Upper lobe of left lung (tissue), 4 donors: ENCODE results near the gene KDSR.

ENCODE experiments used
- EP300 ChIP-seq, 4 donors: sonication (generic); formaldehyde crosslinking; IDR thresholded peaks; one replicate each; pipeline ENCODE4 v1.5.1; 2017; ENCODE audit warnings: antibody characterized with exemption in 4 of 4, control low read depth in 2 of 4
- POLR2A ChIP-seq, 4 donors: fragments of 450-650 bp; IDR thresholded peaks; one replicate each; pipeline ENCODE4 v1.5.1; 2016 to 2017; ENCODE audit warnings: antibody characterized with exemption in 4 of 4, mild to moderate bottlenecking in 2 of 4
- POLR2AphosphoS5 ChIP-seq, 2 donors: sonication (generic); formaldehyde crosslinking; IDR thresholded peaks; one replicate each; pipeline ENCODE4 v1.5.1; 2017; ENCODE audit warnings: antibody characterized with exemption in 2 of 2
- TF ChIP-seq, protein P1 (sequence below), 6 experiments: fragments of 450-650 bp in 4 of 6; fragments of 200-600 bp in 2 of 6; sonication (generic) in 2 of 6; IDR thresholded peaks; one replicate each; pipeline ENCODE4 v1.5.1; 2016 to 2019; ENCODE audit warnings: antibody characterized with exemption in 6 of 6

DNA sequence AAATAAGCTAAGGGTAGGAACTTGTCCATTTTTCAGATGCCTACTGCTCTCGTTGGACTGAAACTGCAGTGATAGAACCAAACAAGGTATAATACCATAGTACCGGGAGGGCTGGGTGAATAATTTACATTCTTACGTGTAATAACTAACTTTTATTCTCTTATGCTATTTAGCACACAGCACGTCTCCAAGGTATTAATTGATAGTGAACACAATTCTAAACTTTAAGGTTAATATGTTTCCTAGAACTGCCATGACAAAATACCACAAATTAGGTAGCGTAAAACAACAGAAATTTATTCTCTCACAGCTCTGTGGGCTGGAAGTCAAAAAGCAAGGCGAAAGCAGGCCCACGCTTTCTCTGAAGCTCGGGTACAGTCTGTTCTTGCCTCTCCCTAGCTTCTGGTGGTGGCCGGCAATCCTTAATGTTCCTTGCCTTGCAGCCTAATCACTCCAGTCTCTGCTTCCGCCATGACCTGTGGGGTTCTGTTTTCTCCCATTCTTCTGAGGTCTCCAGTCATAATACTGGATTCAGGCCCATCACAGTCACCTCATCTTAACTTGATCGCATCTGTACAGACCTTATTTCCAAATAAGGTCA is 41.8 kb downstream of the KDSR start:
- no peak for TF ChIP-seq POLR2A (IDR thresholded peaks at IDR 0.05)
- TF ChIP-seq, protein P1, sequence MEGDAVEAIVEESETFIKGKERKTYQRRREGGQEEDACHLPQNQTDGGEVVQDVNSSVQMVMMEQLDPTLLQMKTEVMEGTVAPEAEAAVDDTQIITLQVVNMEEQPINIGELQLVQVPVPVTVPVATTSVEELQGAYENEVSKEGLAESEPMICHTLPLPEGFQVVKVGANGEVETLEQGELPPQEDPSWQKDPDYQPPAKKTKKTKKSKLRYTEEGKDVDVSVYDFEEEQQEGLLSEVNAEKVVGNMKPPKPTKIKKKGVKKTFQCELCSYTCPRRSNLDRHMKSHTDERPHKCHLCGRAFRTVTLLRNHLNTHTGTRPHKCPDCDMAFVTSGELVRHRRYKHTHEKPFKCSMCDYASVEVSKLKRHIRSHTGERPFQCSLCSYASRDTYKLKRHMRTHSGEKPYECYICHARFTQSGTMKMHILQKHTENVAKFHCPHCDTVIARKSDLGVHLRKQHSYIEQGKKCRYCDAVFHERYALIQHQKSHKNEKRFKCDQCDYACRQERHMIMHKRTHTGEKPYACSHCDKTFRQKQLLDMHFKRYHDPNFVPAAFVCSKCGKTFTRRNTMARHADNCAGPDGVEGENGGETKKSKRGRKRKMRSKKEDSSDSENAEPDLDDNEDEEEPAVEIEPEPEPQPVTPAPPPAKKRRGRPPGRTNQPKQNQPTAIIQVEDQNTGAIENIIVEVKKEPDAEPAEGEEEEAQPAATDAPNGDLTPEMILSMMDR (IDR thresholded peaks at IDR 0.05): no peak
- no peak for TF ChIP-seq POLR2AphosphoS5 (IDR thresholded peaks at IDR 0.05)
- TF ChIP-seq EP300 (IDR thresholded peaks at IDR 0.05): no peak
